Midbrain (tissue), 1 donor: Measurements from ENCODE around the gene OR6P1.

Experiments used
- DNase-seq: peaks from one replicate; lab custom pipeline; 2025; lab: John Stamatoyannopoulos, UW

OR6P1 gene

DNA sequence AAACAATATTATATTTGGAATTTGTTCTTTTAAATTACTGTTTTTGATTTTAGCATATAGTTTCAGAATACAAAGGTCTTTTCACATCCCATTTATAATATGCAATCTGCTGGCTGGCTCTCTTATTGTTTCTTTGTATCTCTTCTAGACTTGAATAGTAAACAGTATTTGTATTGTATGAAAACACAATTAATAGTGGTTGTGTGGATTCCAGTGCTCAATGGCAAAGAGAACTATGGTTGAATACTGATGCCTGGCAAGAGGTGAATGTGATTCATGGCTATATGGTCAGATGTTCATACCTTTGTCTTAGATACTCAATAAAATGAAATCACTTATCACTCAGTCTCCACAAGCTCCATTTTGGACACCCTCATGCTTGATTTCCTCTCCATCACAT, 53.4 kb downstream of the OR6P1 start:
- peak; percentile 13 for DNase-seq
